CD4-positive, alpha-beta memory T cell (primary cell): ENCODE data around the gene DPF1. TPM values are rescaled to one million over a fixed set of nuclear protein-coding genes. Genes with fewer than 3 reads are reported as not detected.

ENCODE experiments used
- CTCF ChIA-PET: fragments of 350-600 bp; sonication (Branson Sonifier 250); formaldehyde crosslinking; loops from one replicate; lab custom pipeline; 2021; ENCODE audit warnings: inconsistent platforms; ENCODE audit not compliant: partially characterized antibody; lab: Charles Lee
- POLR2A ChIA-PET: fragments of 350-600 bp; sonication (Branson Sonifier 250); formaldehyde crosslinking; loops from one replicate; lab custom pipeline; 2021; ENCODE audit not compliant: partially characterized antibody; lab: Charles Lee
- DNase-seq, 5 donors: peaks; one replicate each; pipeline versions ENCODE4 v3.0.0 to v3.0.0-alpha.2; 2020 to 2022; ENCODE audit warnings: mixed read lengths in 1 of 5
- H3K27ac ChIP-seq: one replicate; pipeline ENCODE4 v1.7.0; 2013; ENCODE audit warnings: low read depth, low read length
- H3K27me3 ChIP-seq: 2 replicates; pipeline ENCODE4 v1.7.0; 2013; ENCODE audit warnings: mild to moderate bottlenecking, low read length, moderate library complexity; ENCODE audit not compliant: insufficient read depth
- H3K36me3 ChIP-seq: 2 replicates; pipeline ENCODE4 v1.7.0; 2013; ENCODE audit warnings: mild to moderate bottlenecking, low read length, moderate library complexity; ENCODE audit not compliant: insufficient read depth
- H3K4me1 ChIP-seq: 2 replicates; pipeline ENCODE4 v1.7.0; 2013; ENCODE audit warnings: mild to moderate bottlenecking, low read length, moderate library complexity; ENCODE audit not compliant: insufficient read depth
- H3K4me3 ChIP-seq, 2 donors: one replicate each; pipeline ENCODE4 v1.7.0; 2013; ENCODE audit warnings: low read length in 2 of 2, mild to moderate bottlenecking in 1 of 2
- H3K9me3 ChIP-seq, 2 donors: one replicate each; pipeline ENCODE4 v1.7.0; 2013; ENCODE audit warnings: low read length in 2 of 2, control low read depth in 1 of 2; ENCODE audit not compliant: control insufficient read depth in 1 of 2
- H3K27ac Mint-ChIP-seq, 7 donors: one replicate each; pipeline ENCODE4 v1.8.0; 2020 to 2021; ENCODE audit warnings: mixed read lengths in 7 of 7, mild to moderate bottlenecking in 6 of 7, inconsistent platforms in 3 of 7, moderate library complexity in 3 of 7
- H3K27me3 Mint-ChIP-seq, 2 donors: one replicate each; pipeline ENCODE4 v1.8.0; 2020 to 2021; ENCODE audit warnings: mixed read lengths in 2 of 2
- H3K36me3 Mint-ChIP-seq, 2 donors: one replicate each; pipeline ENCODE4 v1.8.0; 2020 to 2021; ENCODE audit warnings: mixed read lengths in 2 of 2, inconsistent platforms in 1 of 2, mild to moderate bottlenecking in 1 of 2
- H3K4me1 Mint-ChIP-seq, 4 donors: one replicate each; pipeline ENCODE4 v1.8.0; 2020 to 2021; ENCODE audit warnings: mixed read lengths in 4 of 4, mild to moderate bottlenecking in 1 of 4
- H3K4me3 Mint-ChIP-seq, 8 donors: one replicate each; pipeline ENCODE4 v1.8.0; 2020 to 2021; ENCODE audit warnings: mixed read lengths in 8 of 8, mild to moderate bottlenecking in 7 of 8, moderate library complexity in 6 of 8, inconsistent platforms in 3 of 8
- H3K9me3 Mint-ChIP-seq, 8 donors: one replicate each; pipeline ENCODE4 v1.8.0; 2020 to 2021; ENCODE audit warnings: mixed read lengths in 8 of 8, mild to moderate bottlenecking in 5 of 8, inconsistent platforms in 3 of 8, moderate library complexity in 1 of 8
- intact Hi-C: fragments of 100-400 bp; cut with micrococcal nuclease; formaldehyde crosslinking; loops from one replicate; pipeline ENCODE4 v1.15.1; 2023
- polyA plus RNA-seq, 2 donors: library from polyadenylated mRNA; unstranded; fragments of 300-500 nt; fragmentation: Illumina TruSeq; gene quantifications; one replicate each; pipeline ENCODE4 v1.2.3, GENCODE V29; 2021
- total RNA-seq, 2 experiments: library from RNA; stranded (reverse); gene quantifications; one replicate each; pipeline ENCODE4 v1.2.3, GENCODE V29; 2021

DPF1 gene
- total and polyA plus RNA-seq, 4 experiments from 2014 or later, result not detected

DNA sequence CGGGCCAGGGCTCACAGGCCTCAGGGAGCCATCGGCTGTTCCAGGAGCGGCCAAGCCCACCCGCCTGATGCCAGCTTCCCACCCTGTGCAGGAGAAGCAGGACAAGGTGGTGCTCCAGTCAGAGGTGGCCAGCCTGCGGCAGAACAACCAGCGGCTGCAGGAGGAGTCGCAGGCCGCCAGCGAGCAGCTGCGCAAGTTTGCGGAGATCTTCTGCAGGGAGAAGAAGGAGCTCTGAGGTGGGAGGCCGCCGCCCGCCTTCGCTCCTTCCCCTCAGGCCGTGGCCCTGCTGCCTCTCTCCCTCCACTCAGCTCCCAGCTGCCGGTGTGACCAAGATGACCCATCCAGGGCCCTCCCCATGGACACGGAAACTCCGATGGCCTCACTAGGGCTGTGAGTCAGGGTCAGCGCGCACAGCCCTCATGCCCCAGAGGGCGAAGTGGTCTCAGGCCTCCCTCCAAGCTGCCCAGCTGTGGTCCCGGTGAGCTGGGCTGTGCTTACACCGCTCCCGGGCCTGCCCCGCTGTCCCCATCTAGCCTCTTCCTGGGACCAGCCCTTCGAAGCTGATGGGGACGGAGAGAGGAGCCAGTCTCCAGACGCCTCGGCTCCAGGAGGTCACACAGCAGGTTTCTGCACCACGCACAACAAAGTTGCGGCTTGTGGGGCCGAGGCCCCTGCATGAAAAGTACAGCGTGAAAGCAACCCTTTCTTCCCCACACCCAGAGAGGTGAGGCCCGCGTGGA, 17.8 kb downstream of the DPF1 start:
- Histone ChIP-seq H3K27me3 (peaks cover 11% of the 10 kb centered on the region), H3K4me3 (no peak overlapping the region), H3K36me3 (no peaks in the 10 kb centered on the region), H3K27ac (no peak overlapping the region), H3K4me1 (peaks cover 6% of the 10 kb centered on the region), H3K9me3 (no peaks in the 10 kb centered on the region)
- no peak for DNase-seq
- Mint-ChIP-seq H3K36me3 (peaks cover 24 to 31% of the 10 kb centered on the region in 2 donors), H3K4me1 (peaks cover 5 to 14% (median 9%) of the 10 kb centered on the region in 4 donors), H3K27me3 (peaks cover 11 to 12% of the 10 kb centered on the region in 2 donors), H3K4me3 (no peak overlapping the region), H3K27ac (no peak overlapping the region), H3K9me3 (no peaks in the 10 kb centered on the region)
- intact Hi-C loops, result no loop called here
- POLR2A ChIA-PET, result no interaction called here
- CTCF ChIA-PET, result no interaction called here

- H3K9me3 Mint-ChIP-seq, result no peaks in the 10 kb centered on the region
- H3K27me3 Mint-ChIP-seq, result peaks cover 1 to 4% of the 10 kb centered on the region in 2 donors
- H3K4me3 Mint-ChIP-seq, result no peak overlapping the region
- DNase-seq, result no peak
- Histone ChIP-seq H3K27ac (no peak overlapping the region), H3K27me3 (peaks cover 3% of the 10 kb centered on the region), H3K36me3 (no peaks in the 10 kb centered on the region), H3K4me3 (no peak overlapping the region), H3K4me1 (no peaks in the 10 kb centered on the region), H3K9me3 (no peaks in the 10 kb centered on the region)
- POLR2A ChIA-PET, result no interaction called here
- CTCF ChIA-PET, result no interaction called here
- H3K27ac Mint-ChIP-seq, result no peak overlapping the region
- peaks cover 0 to under 1% (median under 1%) of the 10 kb centered on the region in 4 donors for H3K4me1 Mint-ChIP-seq
- H3K36me3 Mint-ChIP-seq, result peaks cover 27 to 36% of the 10 kb centered on the region in 2 donors
- intact Hi-C loops, result no loop called here
Observed at GRCh38 chr19:38204728-38205127, 19.3 kb downstream of the DPF1 start.

DNA sequence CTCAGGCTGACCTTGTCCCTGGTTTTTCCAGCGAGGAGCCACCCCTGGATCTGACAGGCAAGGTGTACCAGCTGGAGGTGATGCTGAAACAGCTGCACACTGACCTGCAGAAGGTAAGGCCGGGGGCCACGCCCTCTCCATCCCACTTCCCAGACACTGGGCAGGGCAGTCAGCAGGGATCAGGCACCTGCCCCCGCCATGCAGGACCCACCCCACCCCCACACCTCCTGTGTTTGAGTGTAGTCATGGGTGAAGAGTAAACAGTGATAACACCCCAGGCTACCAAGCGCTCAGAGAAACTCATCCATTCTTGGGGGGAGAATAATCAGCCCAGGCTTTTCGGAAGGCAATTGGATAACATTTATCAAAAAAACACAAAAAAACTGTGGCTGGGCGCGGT, 19.9 kb downstream of the DPF1 start:
- Histone ChIP-seq H3K27me3 (no peaks in the 10 kb centered on the region), H3K27ac (no peak overlapping the region), H3K9me3 (no peaks in the 10 kb centered on the region), H3K4me3 (no peak overlapping the region), H3K36me3 (no peaks in the 10 kb centered on the region), H3K4me1 (no peaks in the 10 kb centered on the region)
- Mint-ChIP-seq H3K4me3 (no peak overlapping the region), H3K27ac (no peak overlapping the region), H3K4me1 (no peaks in the 10 kb centered on the region), H3K36me3 (peaks cover 28 to 36% of the 10 kb centered on the region in 2 donors), H3K9me3 (no peaks in the 10 kb centered on the region), H3K27me3 (peaks cover 0 to 3% of the 10 kb centered on the region in 2 donors)
- DNase-seq, result no peak
- POLR2A ChIA-PET, result no interaction called here
- CTCF ChIA-PET, result no interaction called here
- intact Hi-C loops, result no loop called here

- H3K27ac Mint-ChIP-seq, result no peak overlapping the region
- POLR2A ChIA-PET, result no interaction called here
- H3K9me3 Mint-ChIP-seq, result no peaks in the 10 kb centered on the region
- H3K27me3 Mint-ChIP-seq, result peaks cover 0 to under 1% of the 10 kb centered on the region in 2 donors
- Histone ChIP-seq H3K27me3 (no peaks in the 10 kb centered on the region), H3K4me1 (no peaks in the 10 kb centered on the region), H3K4me3 (no peak overlapping the region), H3K27ac (no peak overlapping the region), H3K36me3 (no peaks in the 10 kb centered on the region), H3K9me3 (no peaks in the 10 kb centered on the region)
- no peaks in the 10 kb centered on the region for H3K4me1 Mint-ChIP-seq
- no peak for DNase-seq
- intact Hi-C loops, result no loop called here
- H3K4me3 Mint-ChIP-seq, result no peak overlapping the region
- peaks cover 28 to 36% of the 10 kb centered on the region in 2 donors for H3K36me3 Mint-ChIP-seq
- CTCF ChIA-PET, result no interaction called here
Observed at GRCh38 chr19:38203197-38203596, 20.8 kb downstream of the DPF1 start.

GRCh38 chr19:38202504-38202903, 21.5 kb downstream of the DPF1 start:
- POLR2A ChIA-PET, result no interaction called here
- no peaks in the 10 kb centered on the region for H3K27me3 Mint-ChIP-seq
- Histone ChIP-seq H3K36me3 (no peaks in the 10 kb centered on the region), H3K4me3 (no peak overlapping the region), H3K4me1 (no peaks in the 10 kb centered on the region), H3K27ac (no peak overlapping the region), H3K27me3 (no peaks in the 10 kb centered on the region), H3K9me3 (no peaks in the 10 kb centered on the region)
- H3K36me3 Mint-ChIP-seq, result peaks cover 28 to 36% of the 10 kb centered on the region in 2 donors
- no peaks in the 10 kb centered on the region for H3K4me1 Mint-ChIP-seq
- no peak for DNase-seq
- no peaks in the 10 kb centered on the region for H3K9me3 Mint-ChIP-seq
- intact Hi-C loops, result no loop called here
- CTCF ChIA-PET, result no interaction called here
- no peak overlapping the region for H3K4me3 Mint-ChIP-seq
- no peak overlapping the region for H3K27ac Mint-ChIP-seq

GRCh38 chr19:38201731-38202130, 22.3 kb downstream of the DPF1 start:
- ChIA-PET POLR2A (no interaction called here), CTCF (no interaction called here)
- Histone ChIP-seq H3K4me1 (no peaks in the 10 kb centered on the region), H3K9me3 (no peaks in the 10 kb centered on the region), H3K36me3 (no peaks in the 10 kb centered on the region), H3K27ac (no peak overlapping the region), H3K27me3 (no peaks in the 10 kb centered on the region), H3K4me3 (no peak overlapping the region)
- H3K4me3 Mint-ChIP-seq, result no peak overlapping the region
- no peaks in the 10 kb centered on the region for H3K27me3 Mint-ChIP-seq
- H3K9me3 Mint-ChIP-seq, result no peaks in the 10 kb centered on the region
- DNase-seq, result no peak
- no peak overlapping the region for H3K27ac Mint-ChIP-seq
- H3K4me1 Mint-ChIP-seq, result no peaks in the 10 kb centered on the region
- H3K36me3 Mint-ChIP-seq, result peaks cover 28 to 33% of the 10 kb centered on the region in 2 donors
- intact Hi-C loops, result no loop called here

- Mint-ChIP-seq H3K9me3 (no peaks in the 10 kb centered on the region), H3K27ac (no peak overlapping the region), H3K4me3 (no peak overlapping the region), H3K4me1 (peaks cover 0 to 2% (median 0%) of the 10 kb centered on the region in 4 donors), H3K27me3 (no peaks in the 10 kb centered on the region), H3K36me3 (peaks cover 28 to 43% of the 10 kb centered on the region in 2 donors)
- Histone ChIP-seq H3K4me1 (no peaks in the 10 kb centered on the region), H3K9me3 (no peaks in the 10 kb centered on the region), H3K36me3 (no peaks in the 10 kb centered on the region), H3K4me3 (no peak overlapping the region), H3K27ac (no peak overlapping the region), H3K27me3 (no peaks in the 10 kb centered on the region)
- POLR2A ChIA-PET, result no interaction called here
- no peak for DNase-seq
- CTCF ChIA-PET, result interaction anchor here (0.7 kb wide), 1 partner anchor 294 kb away, joined by 3 read pairs; no protein-coding TSS in a partner anchor
- intact Hi-C loops, result no loop called here
Observed at GRCh38 chr19:38199340-38199739, 24.7 kb downstream of the DPF1 start.
